GM19351 (cell line): ENCODE measurements around the gene SPN.
"Not testable (repeated sequence)": the region's sequence is repeated elsewhere in the genome, so short reads cannot be mapped to it uniquely, and the experiment has no call there.

Experiments used
- ATAC-seq: cut with Tn5 transposase; IDR thresholded peaks from one replicate; pipeline ENCODE4 v1.9.1; 2021; ENCODE audit warnings: mild to moderate bottlenecking, moderate library complexity; ENCODE audit not compliant: unreplicated experiment

Gene SPN

DNA sequence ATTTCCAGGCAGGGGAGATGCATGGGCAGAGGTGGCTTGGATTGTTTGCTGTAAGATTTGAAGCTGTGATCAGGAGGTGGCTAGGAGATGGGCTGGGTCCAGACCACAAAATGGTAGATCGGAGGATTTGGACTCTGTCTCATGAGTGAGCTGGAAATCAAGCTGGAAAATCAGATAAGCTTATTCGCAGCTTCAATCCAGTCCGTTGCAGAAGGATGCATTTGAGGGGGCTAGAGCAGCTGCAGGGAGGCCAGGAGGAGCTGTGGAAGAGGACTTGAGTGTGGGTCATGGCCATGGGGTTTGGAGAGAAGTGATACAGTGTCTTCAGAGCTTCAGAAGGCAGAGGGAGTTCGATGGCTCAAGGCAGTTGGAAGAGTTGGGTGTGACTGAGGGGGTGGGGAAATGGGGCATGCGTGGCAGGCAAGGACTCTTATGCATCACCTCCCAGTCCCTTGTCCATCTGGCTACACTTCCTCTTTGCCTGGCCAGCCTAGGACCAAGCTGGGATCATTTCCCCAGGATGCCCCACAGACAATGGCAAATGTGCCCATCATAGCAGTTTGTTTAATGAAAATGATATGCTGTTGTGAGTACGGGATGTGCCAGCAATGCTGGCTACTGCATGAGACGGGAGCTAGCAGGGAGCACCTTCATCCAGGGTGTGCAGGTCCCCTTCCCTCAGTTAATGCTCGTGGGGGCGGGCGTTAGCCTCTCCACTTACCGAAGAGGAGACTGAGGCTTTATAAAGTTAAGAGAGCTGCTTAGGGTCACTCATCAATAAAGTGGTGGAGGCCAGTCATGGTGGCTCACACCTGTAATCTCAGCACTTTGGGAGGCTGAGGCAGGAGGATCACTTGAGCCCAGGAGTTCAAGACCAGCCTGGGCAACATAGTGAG is 36.5 kb downstream of the SPN start:
- no peak for ATAC-seq

DNA sequence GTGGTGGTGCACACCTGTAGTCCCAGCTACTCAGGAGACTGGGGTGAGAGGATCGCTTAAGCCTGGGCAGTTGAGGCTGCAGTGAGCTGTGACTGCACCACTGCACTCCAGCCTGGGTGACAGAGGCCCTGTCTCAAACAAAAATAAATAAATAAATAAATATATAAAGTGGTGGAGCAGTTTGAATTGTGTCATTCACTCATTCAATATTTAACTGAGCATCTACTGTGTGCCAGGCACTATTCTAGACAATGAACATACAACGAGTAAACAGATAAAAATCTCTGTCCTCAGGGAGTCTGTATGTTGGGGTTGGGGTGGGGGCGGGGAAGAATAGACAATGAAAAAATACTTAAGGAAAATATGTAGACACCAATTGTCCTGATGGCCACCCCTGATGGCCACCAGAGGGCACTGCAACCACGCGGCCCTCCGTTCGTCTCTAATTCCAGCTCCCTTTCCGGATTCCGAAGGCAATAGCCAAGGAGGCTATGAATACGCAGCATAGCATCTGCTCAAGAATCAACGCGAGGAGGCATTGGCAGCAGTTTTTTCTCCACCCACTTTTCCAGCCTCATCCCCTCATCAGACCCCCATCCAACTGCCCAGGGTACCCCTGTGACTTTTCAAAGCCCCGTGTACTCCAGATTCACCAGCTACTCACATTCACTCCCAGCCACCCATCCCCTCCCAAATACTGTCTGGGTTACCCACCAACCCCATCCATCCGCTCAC is 37.4 kb downstream of the SPN start:
- no peak for ATAC-seq

DNA sequence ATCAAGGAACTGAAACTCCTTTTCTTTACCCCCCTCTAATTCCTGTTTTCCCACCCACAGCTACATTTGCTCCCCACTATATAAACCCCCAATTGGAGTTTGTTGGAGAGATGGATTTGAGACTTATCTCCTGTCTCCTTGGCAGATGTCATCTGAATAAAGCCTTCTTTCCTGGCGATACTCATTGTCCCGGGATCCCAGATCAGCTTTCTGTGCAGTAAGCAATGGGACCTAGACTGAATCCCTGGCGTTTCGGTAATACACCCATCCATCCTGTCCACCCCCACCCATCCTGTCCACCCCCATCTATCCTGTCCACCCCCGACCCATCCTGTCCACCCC is 38.1 kb downstream of the SPN start:
- ATAC-seq = no peak

DNA sequence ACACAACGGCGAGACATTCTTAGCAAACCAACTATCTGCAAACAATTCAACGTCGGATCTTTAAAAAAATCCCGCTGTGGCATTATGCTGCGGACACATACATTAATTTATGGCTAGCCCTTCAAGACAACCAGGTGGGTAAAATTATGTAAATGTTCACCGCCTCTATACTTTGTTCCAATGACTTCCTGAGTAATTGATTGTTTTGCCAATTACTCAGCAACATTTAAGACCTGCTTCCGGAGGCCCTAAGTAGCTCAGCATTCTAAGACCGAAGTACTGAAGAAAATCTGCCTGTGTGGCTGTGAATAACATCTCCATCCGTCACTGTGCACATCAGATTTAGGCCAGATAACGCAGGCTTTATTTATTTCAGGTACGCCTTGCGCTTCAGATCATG is 39.2 kb downstream of the SPN start:
- ATAC-seq = peak; percentile 31

DNA sequence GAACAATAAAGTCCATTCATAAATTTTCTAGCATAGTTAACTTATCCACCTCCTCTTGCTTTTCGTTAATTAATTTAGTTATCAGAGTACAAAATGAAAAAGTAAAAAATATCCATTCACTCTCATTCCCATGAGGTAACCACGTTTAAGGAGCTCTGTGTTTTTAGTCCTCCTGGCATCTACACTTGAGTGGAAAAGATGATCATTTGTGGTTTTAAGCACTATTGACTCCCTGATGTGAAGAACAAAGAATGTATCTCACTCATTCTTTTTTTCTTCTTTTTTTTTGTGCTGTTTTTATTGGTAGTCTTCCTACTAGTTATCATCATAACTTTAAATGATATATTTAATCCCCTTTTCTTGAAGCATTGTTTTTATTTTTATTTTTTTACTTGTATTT is 42.0 kb downstream of the SPN start:
- ATAC-seq = no peak

DNA sequence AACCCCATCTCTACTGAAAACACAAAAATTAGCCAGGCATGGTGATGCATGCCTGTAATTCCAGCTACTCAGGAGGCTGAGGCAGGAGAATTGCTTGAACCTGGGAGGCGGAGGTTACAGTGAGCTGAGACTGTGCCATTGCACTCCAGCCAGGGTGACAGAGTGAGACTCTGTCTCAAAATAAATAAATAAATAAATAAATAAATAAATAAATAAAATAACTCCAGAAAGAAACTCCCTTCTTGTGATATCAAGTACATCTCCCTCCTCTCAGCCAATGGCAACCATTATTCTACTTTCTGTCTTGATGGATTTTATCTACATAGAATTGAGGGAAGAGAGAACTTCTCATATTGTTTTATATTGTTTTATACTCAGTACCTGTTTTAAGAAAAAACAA is 44.1 kb downstream of the SPN start:
- not testable (repeated sequence) for ATAC-seq

DNA sequence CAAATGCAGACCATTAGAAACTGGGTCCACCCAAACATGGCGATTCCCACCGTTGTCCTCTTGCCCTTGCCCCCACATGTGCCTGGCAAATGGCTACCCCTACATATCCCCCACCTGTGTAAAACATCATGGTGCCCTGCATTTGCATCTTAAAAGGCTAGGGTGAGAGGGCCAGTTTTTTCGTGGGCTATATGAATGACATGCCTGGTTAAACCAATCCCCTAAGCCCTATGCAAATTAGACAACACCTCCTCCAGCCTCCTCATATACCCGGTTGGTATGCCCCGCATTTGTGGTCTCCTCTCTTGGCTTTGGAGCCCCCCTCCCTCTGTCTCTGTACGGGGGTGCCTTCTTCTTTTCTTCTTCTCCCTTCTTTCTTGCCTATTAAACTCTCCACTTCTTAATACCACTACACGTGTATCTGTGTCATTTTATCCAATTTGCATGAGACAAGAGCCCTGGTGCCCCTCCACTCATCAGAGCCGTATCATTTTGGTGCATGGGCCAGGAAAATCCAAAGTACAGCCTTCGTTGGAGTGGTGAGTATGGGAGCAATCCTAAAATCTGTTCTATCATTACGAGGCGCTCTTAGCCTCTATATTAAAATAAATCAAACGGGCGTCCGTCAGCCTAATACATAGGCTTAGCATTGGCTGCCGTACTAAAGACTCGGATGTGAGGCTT is 46.0 kb downstream of the SPN start:
- ATAC-seq = no peak

DNA sequence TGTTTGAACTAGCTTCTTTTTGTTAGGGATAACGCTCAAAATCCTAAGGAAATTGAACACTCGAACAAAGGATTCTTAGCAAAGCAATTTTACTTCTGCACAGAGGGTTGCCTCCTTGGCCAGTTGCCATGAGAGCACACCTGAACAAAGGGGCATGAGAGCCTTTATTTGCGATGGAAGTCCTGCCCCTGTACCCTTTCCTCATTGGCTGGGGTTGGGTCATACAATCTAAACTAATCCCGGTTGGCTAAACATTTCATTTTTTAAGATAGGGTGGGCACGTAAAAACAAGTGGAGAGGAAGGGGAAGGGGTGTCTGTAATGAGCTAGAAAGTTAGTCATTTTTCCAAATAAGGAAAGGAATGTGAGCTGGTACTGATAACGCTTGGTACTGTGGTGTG is 46.6 kb downstream of the SPN start:
- not testable (repeated sequence) for ATAC-seq

DNA sequence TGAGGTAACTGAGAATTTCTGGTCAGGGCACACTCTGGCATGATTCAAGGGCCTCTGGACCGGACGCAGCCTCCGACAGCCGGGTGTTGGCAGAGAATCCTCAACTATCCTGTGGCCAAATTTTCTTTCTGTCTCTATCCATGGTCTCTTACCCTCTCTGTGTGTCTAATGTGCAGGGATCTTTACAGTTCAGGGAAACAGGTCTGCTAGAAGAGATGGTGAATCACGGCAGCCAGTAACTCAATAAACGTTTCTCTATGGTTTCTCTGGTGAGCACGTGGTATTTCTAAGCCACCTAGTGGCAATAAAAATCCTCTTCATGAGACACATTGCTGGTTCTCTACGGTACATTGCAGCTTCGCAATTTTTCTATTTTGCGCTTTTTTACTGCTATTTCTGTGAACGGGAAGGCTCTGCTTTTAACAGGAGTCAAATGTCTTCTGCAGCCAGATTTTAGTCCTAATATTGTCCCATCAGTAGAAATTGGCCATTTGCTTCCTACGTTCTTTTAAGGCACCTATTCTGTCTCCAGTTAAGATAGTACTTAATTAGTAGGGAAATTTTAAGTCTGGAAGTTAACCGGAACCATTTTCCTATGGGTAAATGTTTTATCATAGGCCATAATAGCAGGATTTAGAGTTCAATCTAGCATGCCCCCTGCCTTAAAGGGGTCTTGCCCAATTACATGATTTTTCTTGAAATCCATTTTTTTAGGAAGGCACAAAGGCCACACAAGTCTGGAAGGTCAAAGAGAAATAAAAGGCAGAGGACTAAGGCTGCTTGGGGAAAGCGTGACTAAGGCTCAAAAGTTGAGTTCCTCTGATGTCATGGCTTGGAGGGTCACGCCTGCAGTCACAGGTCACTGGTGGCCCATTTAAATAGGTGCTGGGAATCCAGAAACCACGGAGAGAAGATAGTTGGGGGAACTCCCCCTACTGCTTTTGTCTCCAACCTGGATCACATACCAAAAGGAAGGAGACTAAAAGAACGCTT is 47.5 kb downstream of the SPN start:
- no peak for ATAC-seq

DNA sequence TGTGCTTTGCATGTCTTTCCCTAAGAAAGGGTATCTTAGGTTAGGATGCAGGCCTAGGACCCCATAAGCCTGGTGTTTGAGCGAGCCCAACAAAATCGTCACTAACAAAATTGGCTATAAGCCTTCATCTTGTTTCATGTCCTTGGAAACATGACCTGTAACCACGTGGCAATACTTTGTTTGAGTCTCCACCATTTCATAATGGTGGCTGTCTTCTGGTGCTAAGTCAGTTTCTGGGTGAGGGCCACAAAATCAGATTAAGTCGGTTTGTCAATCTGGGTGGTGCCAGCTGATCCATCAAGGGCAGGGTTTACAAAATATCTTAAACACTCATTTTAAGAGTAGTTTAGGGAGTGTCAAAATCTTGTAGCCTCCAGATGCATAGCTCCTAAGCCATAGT is 49.8 kb downstream of the SPN start:
- ATAC-seq = no peak

DNA sequence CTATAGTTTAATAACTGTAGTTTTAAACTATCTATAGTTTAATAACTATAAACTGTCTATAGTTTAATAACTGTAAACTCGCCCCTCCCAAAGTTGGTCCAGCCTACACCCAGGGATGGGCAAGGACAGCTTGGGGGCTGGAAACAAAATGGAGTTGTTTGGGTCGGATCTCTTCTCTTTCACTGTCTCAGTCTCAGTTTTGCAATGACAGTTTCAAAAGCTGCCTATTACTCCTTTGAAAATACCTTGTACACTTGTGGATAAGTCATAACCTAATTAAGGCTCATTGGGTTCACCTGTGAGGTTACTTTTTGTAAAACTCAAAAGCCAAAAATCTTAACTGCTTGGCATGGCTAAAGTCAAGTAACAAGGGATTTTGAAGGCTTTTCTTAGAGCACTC is 51.3 kb downstream of the SPN start:
- no peak for ATAC-seq

DNA sequence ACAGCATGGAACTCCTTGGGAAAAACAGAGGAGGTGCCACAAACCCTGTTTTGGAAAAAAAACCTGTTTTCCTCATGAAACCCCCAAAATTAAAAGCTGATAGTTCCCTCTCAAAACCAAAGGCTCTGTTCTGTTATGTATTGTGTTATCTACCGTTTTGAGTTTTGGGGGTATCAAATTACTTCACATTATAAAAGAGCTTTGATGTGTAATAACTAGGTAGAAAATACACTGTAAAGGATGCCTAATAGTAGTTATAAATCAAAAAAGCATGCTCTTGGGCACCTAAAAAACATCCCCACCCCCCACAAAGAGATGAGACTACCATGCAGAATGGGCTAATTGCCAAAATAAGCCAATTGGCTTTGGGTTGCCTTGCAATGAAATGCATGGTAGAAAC is 51.9 kb downstream of the SPN start:
- ATAC-seq = no peak

DNA sequence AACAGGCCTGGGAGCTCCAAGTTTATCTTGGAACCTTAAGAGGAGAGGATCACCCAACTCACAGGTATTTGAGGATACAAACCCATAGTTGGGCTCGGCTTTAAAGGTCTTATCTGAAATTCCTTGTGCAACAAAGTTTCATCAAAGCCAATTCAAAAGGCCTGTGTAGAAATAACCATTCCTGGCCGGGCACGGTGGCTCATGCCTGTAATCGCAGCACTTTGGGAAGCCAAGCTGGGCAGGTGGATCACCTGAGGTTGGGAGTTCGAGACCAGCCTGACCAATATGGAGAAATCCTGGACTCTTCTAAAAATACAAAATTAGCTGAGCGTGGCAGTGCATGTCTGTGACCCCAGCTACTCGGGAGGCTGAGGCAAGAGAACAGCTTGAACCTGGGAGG is 54.1 kb downstream of the SPN start:
- ATAC-seq = no peak

DNA sequence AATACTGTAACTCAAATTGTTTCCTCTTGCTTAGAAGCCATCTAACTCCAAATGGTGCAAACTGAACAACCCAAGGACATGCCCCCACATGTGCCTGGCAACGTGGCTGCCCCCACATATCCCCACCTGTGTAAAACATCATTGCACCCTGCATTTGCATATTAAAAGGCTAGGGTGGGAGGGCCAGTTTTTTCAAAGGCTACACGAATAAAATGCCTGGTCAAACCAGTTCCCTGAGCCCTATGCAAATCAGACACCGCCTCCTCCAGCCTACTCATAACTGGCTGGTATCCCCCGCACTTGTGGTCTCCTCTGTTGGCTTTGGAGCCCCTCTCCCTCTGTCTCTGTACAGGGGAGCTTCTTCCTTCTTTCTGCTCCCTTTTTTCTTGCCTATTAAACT is 56.0 kb downstream of the SPN start:
- ATAC-seq = no peak
